K562 (cell line): ENCODE data around the gene PLEKHG3. TPM values are rescaled to one million over a fixed set of nuclear protein-coding genes. Genes with fewer than 3 reads are reported as not detected.

Experiments used
- ATAC-seq: fragments of 200-7000 bp; cut with Tn5 transposase; 3 replicates; pipeline ENCODE4 v1.9.1; 2020; ENCODE audit warnings: moderate library complexity
- BruUV-seq: library from RNA; stranded (reverse); fragments of 400-500 nt; replicated peaks from 2 replicates; lab custom pipeline; 2021; lab: Mats Ljungman, UMichigan
- CTCF ChIA-PET: fragments of 300-600 bp; formaldehyde crosslinking; extraction: SDS; loops from one replicate; lab custom pipeline; 2021; ENCODE audit warnings: low intra/inter-chr PET ratio; lab: Yijun Ruan, JAX
- POLR2A ChIA-PET: fragments of 300-600, 350-650 bp; sonication (Branson Sonifier 250); formaldehyde crosslinking; extraction: SDS; loops from one replicate; lab custom pipeline; 2021; ENCODE audit warnings: antibody characterized with exemption, inconsistent platforms; lab: Yijun Ruan, JAX
- DNase-seq, 4 experiments: peaks; one replicate each; pipeline versions ENCODE4 v3.0.0 to v3.0.0-alpha.2; 2011 to 2018; ENCODE audit warnings: low spot score in 3 of 4, mixed read lengths in 3 of 4; ENCODE audit errors: extremely low read depth in 1 of 4
- FAIRE-seq: peaks from 2 replicates; lab custom pipeline; 2011; peaks lifted over from hg19 to GRCh38; lab: Jason Lieb, UNC
- H2AFZ ChIP-seq: 2 replicates; pipeline ENCODE4 v1.6.0; 2011; ENCODE audit warnings: low read depth, low read length, control low read depth, inconsistent platforms
- H3K27ac ChIP-seq: fragments of 200-600 bp; 3 replicates; pipeline ENCODE4 v1.8.0; 2011; ENCODE audit warnings: low read depth, mild to moderate bottlenecking, control low read depth, inconsistent platforms, low read length, moderate library complexity, mixed read lengths; ENCODE audit errors: extremely low read depth
- H3K27me3 ChIP-seq, 2 experiments: fragments of 300-600 bp in 1 of 2; 2 replicates in 1 of 2; 3 replicates in 1 of 2; pipeline versions ENCODE4 v1.6.0 to v1.8.0; 2011; ENCODE audit warnings: inconsistent platforms in 2 of 2, low read length in 2 of 2, mild to moderate bottlenecking in 1 of 2, mixed read lengths in 1 of 2, moderate library complexity in 1 of 2; ENCODE audit not compliant: control insufficient read depth in 2 of 2, insufficient read depth in 2 of 2
- H3K36me3 ChIP-seq: fragments of 300-600 bp; 3 replicates; pipeline ENCODE4 v1.8.0; 2011; ENCODE audit warnings: mild to moderate bottlenecking, low read length, inconsistent platforms; ENCODE audit not compliant: control insufficient read depth, insufficient read depth
- H3K4me1 ChIP-seq, 2 experiments: fragments of 200-600 bp in 1 of 2; replicated peaks in 1 of 2; 2 replicates in 1 of 2; 3 replicates in 1 of 2; pipeline versions ENCODE4 v1.5.1 to v1.8.0; 2011; ENCODE audit warnings: inconsistent platforms in 2 of 2, low read length in 2 of 2, mild to moderate bottlenecking in 1 of 2, mixed read lengths in 1 of 2, moderate library complexity in 1 of 2; ENCODE audit not compliant: control insufficient read depth in 2 of 2, insufficient read depth in 2 of 2
- H3K4me2 ChIP-seq: 2 replicates; pipeline ENCODE4 v1.6.1; 2011; ENCODE audit warnings: low read length, control low read depth, inconsistent platforms, mixed read lengths; ENCODE audit not compliant: insufficient read depth
- H3K4me3 ChIP-seq: fragments of 200-600 bp; sonication (generic), shearing (Covaris generic); 2 replicates; pipeline ENCODE4 v1.5.1; 2016; ENCODE audit warnings: control low read depth, inconsistent platforms
- H3K79me2 ChIP-seq: fragments of 200-600 bp; 3 replicates; pipeline ENCODE4 v1.8.0; 2011; ENCODE audit warnings: low read length, inconsistent platforms; ENCODE audit not compliant: control insufficient read depth, insufficient read depth
- H3K9ac ChIP-seq, 2 experiments: 2 replicates each; pipeline versions ENCODE4 v1.6.0 to v1.6.1; 2011; ENCODE audit warnings: low read depth in 2 of 2, low read length in 2 of 2, control low read depth in 1 of 2, inconsistent platforms in 1 of 2, mild to moderate bottlenecking in 1 of 2, mixed read lengths in 1 of 2; ENCODE audit not compliant: insufficient read depth in 1 of 2
- H3K9me1 ChIP-seq: one replicate; pipeline ENCODE4 v1.6.0; 2011; ENCODE audit warnings: inconsistent platforms, mild to moderate bottlenecking, low read length, moderate library complexity; ENCODE audit not compliant: control insufficient read depth, insufficient read depth
- H3K9me3 ChIP-seq: replicated peaks from 2 replicates; pipeline ENCODE4 v1.5.1; 2011; ENCODE audit warnings: low read depth, low read length, inconsistent platforms; ENCODE audit not compliant: control insufficient read depth, insufficient read depth
- H4K20me1 ChIP-seq: replicated peaks from 2 replicates; pipeline ENCODE4 v1.6.1; 2011; ENCODE audit warnings: low read length, inconsistent platforms, mixed read lengths; ENCODE audit not compliant: control insufficient read depth, insufficient read depth
- ATF7 ChIP-seq: fragments of 450-650 bp; IDR thresholded peaks from 2 replicates; pipeline ENCODE4 v1.7.1; 2014; ENCODE audit warnings: mild to moderate bottlenecking, moderate library complexity
- BRD9 ChIP-seq: fragments of 450-650 bp; IDR thresholded peaks from 2 replicates; pipeline ENCODE4 v1.6.1; 2018; ENCODE audit warnings: low read depth; ENCODE audit not compliant: partially characterized antibody
- GABPB2 ChIP-seq: fragments of 250-450 bp; sonication (Bioruptor Pico); conservative IDR thresholded peaks from 2 replicates; pipeline ENCODE4 v1.5.1; 2021; ENCODE audit warnings: mild to moderate bottlenecking
- HEY1 ChIP-seq: fragments of 250-450 bp; sonication (Bioruptor Pico); IDR thresholded peaks from 2 replicates; pipeline ENCODE4 v1.5.0; 2020; ENCODE audit warnings: mild to moderate bottlenecking, moderate library complexity, borderline replicate concordance
- MCM2 ChIP-seq: fragments of 450-650 bp; IDR thresholded peaks from 2 replicates; pipeline ENCODE4 v1.6.1; 2017; ENCODE audit warnings: low read depth, mild to moderate bottlenecking
- NRF1 ChIP-seq, 2 experiments: fragments of 450-650 bp; IDR thresholded peaks in 1 of 2; conservative IDR thresholded peaks in 1 of 2; 2 replicates each; pipeline ENCODE4 v1.6.1; 2014; ENCODE audit warnings: mild to moderate bottlenecking in 2 of 2
- PHB2 ChIP-seq: fragments of 450-650 bp; IDR thresholded peaks from 2 replicates; pipeline ENCODE4 v1.6.1; 2017; ENCODE audit warnings: low read depth
- WGBS: fragments of 100-300 bp; shearing (Covaris generic); methylation state at CpG from one replicate; pipeline ENCODE4 v1.1.6; 2016; ENCODE audit warnings: low coverage, mixed read lengths; ENCODE audit not compliant: insufficient coverage; ENCODE audit errors: missing lambda C conversion rate; 5-methylcytosine and 5-hydroxymethylcytosine counted together
- in situ Hi-C: fragments of 300-500 bp; cut with MboI; formaldehyde crosslinking; loops from 4 replicates; pipeline ENCODE4 v1.15.0; 2018; ENCODE audit warnings: inconsistent platforms, mixed read lengths
- intact Hi-C: fragments of 100-400 bp; cut with micrococcal nuclease; formaldehyde crosslinking; loops from 2 replicates; pipeline ENCODE4 v1.14.2; 2022
- polyA plus RNA-seq, 8 experiments: library from polyadenylated mRNA; depleted of rRNA in 4 of 8; stranded (reverse) in 5 of 8; unstranded in 3 of 8; fragments of >200 nt; fragmentation: Nextera tagmentation in 2 of 8; fragmentation: Illumina TruSeq in 1 of 8; extraction: Ambion mirVana in 2 of 8; extraction: Trizol in 1 of 8; gene quantifications; 2 replicates each; pipeline versions ENCODE4 v1.2.1 to v1.2.3, GENCODE V29; 2011 to 2014; ENCODE audit warnings: inconsistent platforms in 1 of 8, missing spikeins in 1 of 8
- total RNA-seq, 7 experiments: library from RNA; depleted of rRNA in 6 of 7; stranded (reverse); fragments of >200 nt in 6 of 7; fragmentation: Illumina TruSeq in 2 of 7; extraction: Trizol in 2 of 7; gene quantifications; 2 replicates each; pipeline versions ENCODE4 v1.2.1 to v1.2.3, GENCODE V29; 2011 to 2021; ENCODE audit warnings: low replicate concordance in 1 of 7
- TF ChIP-seq, protein P1 (sequence below): fragments of 450-650 bp; IDR thresholded peaks from 2 replicates; pipeline ENCODE4 v1.6.1; 2016; ENCODE audit warnings: antibody characterized with exemption

Gene PLEKHG3
- total and polyA plus RNA-seq, 9 of the 15 experiments (the other 6 are each of a cell fraction or from before 2014, with no cell fraction given): 0.04 to 0.16 TPM; not detected in 7

DNA sequence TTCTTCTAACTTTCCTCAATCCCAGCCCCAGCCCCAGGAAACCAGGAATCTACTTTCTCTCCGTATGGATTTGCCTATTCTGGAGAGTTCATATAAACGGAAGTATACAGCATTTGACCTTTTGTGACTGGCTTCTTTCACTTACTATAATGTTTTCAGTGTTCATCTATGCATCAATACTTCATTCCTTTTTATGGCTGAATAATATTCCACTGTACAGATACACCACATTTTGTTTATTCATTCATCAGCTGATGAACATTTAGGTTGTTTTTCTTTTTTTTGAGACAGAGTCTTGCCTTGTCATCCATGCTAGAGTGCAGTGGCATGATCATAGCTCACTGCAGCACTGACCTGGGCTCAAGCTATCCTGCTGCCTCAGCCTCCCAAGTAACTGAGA is 3.9 kb upstream of the PLEKHG3 start:
- intact Hi-C loops: no loop called here
- Histone ChIP-seq H3K9me3 (no peaks in the 10 kb centered on the region), H3K4me3 (no peak overlapping the region), H3K27me3 (peaks cover 20 to 31% of the 10 kb centered on the region in 2 experiments), H3K9ac (no peak overlapping the region), H3K4me2 (no peak overlapping the region), H3K79me2 (no peaks in the 10 kb centered on the region), H3K9me1 (no peaks in the 10 kb centered on the region), H2AFZ (no peak overlapping the region), H3K4me1 (peaks cover 0 to 18% of the 10 kb centered on the region in 2 experiments; a peak in 2 of 5 replicates), H3K36me3 (no peaks in the 10 kb centered on the region), H3K27ac (no peak overlapping the region), H4K20me1 (no peaks in the 10 kb centered on the region)
- DNase-seq (no peak), ATAC-seq (no peak), FAIRE-seq (no peak)
- TF ChIP-seq HEY1 (no peak), ATF7 (no peak), BRD9 (no peak), MCM2 (no peak), NRF1 (conservative IDR thresholded peaks at IDR 0.05 in 1 of 2, IDR thresholded peaks at IDR 0.05 in 1 of 2) (no peak), GABPB2 (CRISPR knock-in tag) (no peak), PHB2 (no peak)
- TF ChIP-seq, protein P1, sequence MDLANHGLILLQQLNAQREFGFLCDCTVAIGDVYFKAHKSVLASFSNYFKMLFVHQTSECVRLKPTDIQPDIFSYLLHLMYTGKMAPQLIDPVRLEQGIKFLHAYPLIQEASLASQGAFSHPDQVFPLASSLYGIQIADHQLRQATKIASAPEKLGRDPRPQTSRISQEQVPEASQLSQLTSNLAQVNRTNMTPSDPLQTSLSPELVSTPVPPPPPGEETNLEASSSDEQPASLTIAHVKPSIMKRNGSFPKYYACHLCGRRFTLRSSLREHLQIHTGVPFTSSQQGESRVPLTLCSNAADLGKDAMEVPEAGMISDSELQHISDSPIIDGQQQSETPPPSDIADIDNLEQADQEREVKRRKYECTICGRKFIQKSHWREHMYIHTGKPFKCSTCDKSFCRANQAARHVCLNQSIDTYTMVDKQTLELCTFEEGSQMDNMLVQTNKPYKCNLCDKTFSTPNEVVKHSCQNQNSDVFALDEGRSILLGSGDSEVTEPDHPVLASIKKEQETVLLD: no peak
- ChIA-PET POLR2A (no interaction called here), CTCF (interaction anchor here (0.7 kb wide), 1 partner anchor 23 kb away, joined by 3 read pairs; no protein-coding TSS in a partner anchor)
- BruUV-seq: no TSS peak
- in situ Hi-C loops: no loop called here
- 4% methylated on average over 2 of the region's 2 CpGs for WGBS
